SK-N-SH (cell line): ENCODE measurements around the gene OCA2.

Source experiments
- CHD2 ChIP-seq: fragments of 150-350 bp; IDR thresholded peaks from 2 replicates; pipeline ENCODE4 v1.6.1; 2018; ENCODE audit warnings: low read length; ENCODE audit not compliant: partially characterized antibody
- CTCF ChIP-seq: fragments of 200-600 bp; sonication (generic); IDR thresholded peaks from 2 replicates; pipeline ENCODE4 v1.6.1; 2017; ENCODE audit warnings: antibody characterized with exemption, mild to moderate bottlenecking, moderate library complexity
- ELF1 ChIP-seq: IDR thresholded peaks from 2 replicates; pipeline ENCODE4 v1.4.0; 2012
- EP300 ChIP-seq, 2 experiments: IDR thresholded peaks; 2 replicates each; pipeline versions ENCODE4 v1.4.0 to v1.6.1; 2012; ENCODE audit warnings: borderline replicate concordance in 1 of 2, low read depth in 1 of 2, low read length in 1 of 2
- EZH2phosphoT487 ChIP-seq: fragments of 200-600 bp; sonication (generic); IDR thresholded peaks from 2 replicates; pipeline ENCODE4 v1.6.1; 2017; ENCODE audit warnings: low read depth, mixed run types, mild to moderate bottlenecking, antibody characterized with exemption, moderate library complexity, borderline replicate concordance
- FOXM1 ChIP-seq: IDR thresholded peaks from 2 replicates; pipeline ENCODE4 v1.4.0; 2012; ENCODE audit warnings: low read depth, mild to moderate bottlenecking
- NRF1 ChIP-seq: IDR thresholded peaks from 2 replicates; pipeline ENCODE4 v1.6.1; 2012; ENCODE audit warnings: low read depth, mild to moderate bottlenecking, low read length
- PBX3 ChIP-seq: IDR thresholded peaks from 2 replicates; pipeline ENCODE4; 2012
- RAD21 ChIP-seq: IDR thresholded peaks from 2 replicates; pipeline ENCODE4 v1.6.1; 2012; ENCODE audit warnings: mild to moderate bottlenecking, low read length
- RCOR1 ChIP-seq: fragments of 150-350 bp; IDR thresholded peaks from 2 replicates; pipeline ENCODE4 v1.6.1; 2017; ENCODE audit warnings: antibody characterized with exemption, low read length
- RFX5 ChIP-seq: IDR thresholded peaks from 2 replicates; pipeline ENCODE4 v1.6.1; 2012; ENCODE audit warnings: mild to moderate bottlenecking, improper control_type of control experiment, low read length
- RXRA ChIP-seq: IDR thresholded peaks from 2 replicates; pipeline ENCODE4 v1.4.0; 2012; ENCODE audit warnings: low read depth, mild to moderate bottlenecking, borderline replicate concordance
- ZBTB33 ChIP-seq: IDR thresholded peaks from 2 replicates; pipeline ENCODE4 v1.4.0; 2012; ENCODE audit warnings: low read depth, borderline replicate concordance

GRCh38 chr15:28017423-28017924 lies 81.6 kb downstream of the OCA2 start:
- no peak for TF ChIP-seq ELF1
- peak; percentile 62 for TF ChIP-seq RAD21
- TF ChIP-seq CTCF: no peak
- TF ChIP-seq EP300 (IDR thresholded peaks at IDR 0.05; ENCODE audit: borderline replicate concordance in 1 of 2, low read depth in 1 of 2, low read length in 1 of 2): no peak
- no peak for TF ChIP-seq RXRA
- TF ChIP-seq RFX5: no peak
- TF ChIP-seq EZH2phosphoT487: no peak
- TF ChIP-seq CHD2: no peak
- no peak for TF ChIP-seq NRF1
- no peak for TF ChIP-seq RCOR1
- TF ChIP-seq FOXM1: no peak
- no peak for TF ChIP-seq ZBTB33
- no peak for TF ChIP-seq PBX3
